Epidermal melanocyte (primary cell): ENCODE measurements around the gene FOXL1.

Experiments
- DNase-seq: peaks from one replicate; pipeline ENCODE4 v3.0.0; 2011; ENCODE audit warnings: low spot score; ENCODE audit not compliant: insufficient read length

FOXL1 gene

DNA sequence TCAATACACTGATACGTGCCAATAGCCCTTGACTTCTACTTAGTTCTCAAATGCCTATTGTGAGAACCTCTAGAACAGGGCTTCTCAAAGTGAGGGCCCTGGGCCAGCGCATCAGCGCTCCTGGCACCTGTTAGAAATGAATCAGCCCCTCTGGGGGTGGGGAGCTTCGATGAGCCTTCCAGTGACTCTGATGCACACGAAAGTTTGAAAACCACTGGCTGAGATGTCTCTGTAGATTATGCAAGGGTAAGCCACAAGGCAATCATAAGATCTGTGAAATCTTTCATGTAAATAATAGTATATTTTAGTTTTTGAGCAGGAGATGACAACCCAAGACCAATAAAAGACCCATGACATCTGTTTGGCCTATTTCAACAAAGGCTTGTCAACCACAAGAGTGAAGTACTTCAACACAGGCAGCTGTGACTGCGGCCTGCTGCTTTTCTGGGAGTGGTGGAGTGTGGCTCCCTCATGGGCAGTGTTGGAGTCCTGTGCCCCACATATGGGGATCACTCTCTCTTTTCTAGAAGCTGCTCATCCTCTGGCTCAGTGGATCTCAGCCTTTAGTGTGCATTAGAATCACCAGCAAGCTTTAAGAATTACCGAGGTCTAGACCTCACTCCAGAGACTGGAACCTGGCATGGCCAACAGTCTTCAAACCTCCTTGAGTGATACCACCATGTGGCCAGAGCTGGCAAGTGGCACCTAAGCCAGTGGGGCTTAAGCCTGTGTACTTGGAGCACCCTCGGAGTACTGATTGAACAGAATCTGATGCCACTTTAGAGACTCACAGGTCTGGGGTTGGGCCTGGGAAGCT lies 29.1 kb upstream of the FOXL1 start:
- DNase-seq, result no peak

DNA sequence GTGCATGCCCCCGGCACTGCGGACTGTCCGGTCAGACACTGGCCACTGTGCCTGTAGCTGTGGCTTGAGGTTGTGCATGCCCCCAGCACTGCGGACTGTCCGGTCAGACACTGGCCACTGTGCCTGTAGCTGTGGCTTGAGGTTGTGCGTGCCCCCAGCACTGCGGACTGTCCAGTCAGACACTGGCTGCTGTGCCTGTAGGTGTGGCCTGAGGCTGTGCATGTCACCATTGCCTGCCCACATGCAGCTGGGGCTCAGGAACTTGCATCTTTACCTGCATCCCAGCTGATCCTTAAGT lies 28.5 kb upstream of the FOXL1 start:
- no peak for DNase-seq

GRCh38 chr16:86550281-86550680 lies 28.1 kb upstream of the FOXL1 start:
- DNase-seq, result no peak

- DNase-seq, result no peak
Observed at GRCh38 chr16:86553356-86553755, 25.0 kb upstream of the FOXL1 start.

DNA sequence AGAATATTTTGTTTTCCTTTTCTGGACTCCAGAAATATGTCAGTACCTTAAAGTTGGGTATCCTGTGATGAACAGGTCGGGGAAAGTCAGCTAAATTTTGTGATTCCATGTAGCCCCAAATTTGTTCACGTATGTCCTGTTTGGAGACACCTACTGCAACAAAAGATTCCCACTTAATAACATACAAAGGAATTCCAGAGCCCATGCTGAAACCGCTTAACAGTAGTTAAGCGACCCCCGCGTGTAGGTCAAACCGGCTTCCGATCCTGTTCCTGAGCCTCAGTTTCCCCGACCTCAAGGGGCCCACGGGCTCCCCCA lies 23.8 kb upstream of the FOXL1 start:
- no peak for DNase-seq

GRCh38 chr16:86554917-86555703 lies 23.2 kb upstream of the FOXL1 start, which contains the start of gene MTHFSD:
TSS of gene MTHFSD (minus strand) at chr16:86555235. CDS start at chr16:86555184, 51 bp downstream.
- DNase-seq, result peak; percentile 97

DNA sequence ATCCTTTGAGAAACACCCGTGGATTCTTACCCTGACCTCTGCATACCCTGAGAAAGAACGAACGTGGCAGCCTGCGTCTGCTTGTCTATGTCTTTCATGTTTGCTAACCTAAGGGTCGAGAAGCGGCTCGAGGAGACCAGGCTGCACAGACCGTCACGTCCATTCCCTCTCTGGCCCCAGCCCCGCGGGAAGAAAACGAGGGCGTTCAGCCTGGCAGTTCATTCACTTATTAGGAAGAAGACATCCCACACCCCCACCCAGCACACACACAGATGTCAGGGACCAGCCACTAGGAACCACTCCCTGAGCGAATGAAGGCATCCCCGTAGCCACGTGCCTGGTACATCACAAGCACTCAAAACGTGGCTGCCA lies 22.7 kb upstream of the FOXL1 start:
- DNase-seq, result no peak

DNA sequence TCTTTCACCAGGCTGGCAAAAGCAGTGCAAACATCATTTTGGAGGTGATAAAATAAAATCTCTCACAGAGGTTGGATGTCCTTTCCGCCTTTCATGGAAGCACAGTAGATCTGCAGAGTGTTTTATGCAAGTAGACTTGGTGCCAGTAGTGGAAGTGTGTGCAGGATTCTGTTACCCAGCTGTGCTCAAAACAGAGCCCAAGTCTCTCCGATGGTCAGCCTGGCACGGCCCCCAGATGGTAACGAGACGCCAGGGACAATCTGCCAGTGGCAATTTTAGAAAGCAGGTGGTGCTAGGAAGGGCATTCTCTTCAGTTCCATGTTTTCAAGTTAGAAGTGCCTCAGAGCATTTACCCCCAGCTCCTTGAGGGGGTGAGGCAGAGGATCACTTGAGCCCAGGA lies 21.8 kb upstream of the FOXL1 start:
- DNase-seq, result no peak

DNA sequence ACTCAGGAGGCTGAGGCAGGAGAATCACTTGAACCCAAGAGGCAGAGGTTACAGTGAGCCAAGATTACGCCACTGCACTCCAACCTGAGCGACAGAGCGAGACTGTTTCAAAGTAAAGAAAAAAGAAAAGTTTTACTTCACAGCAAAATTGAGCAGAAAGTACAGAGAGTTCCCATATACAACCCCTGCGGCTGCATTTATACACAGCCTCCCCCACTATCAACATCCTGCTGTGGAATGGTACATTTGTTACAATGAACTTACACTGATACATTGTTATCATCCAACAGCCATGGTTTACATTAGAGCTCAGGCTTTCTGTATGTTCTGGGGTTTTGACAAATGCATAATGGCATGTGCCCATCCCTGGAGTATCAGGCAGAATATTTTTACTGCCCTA lies 20.8 kb upstream of the FOXL1 start:
- no peak for DNase-seq

- no peak for DNase-seq
Observed at GRCh38 chr16:86558355-86559193, 19.8 kb upstream of the FOXL1 start.

GRCh38 chr16:86559802-86560305 lies 18.5 kb upstream of the FOXL1 start:
- DNase-seq, result no peak

DNA sequence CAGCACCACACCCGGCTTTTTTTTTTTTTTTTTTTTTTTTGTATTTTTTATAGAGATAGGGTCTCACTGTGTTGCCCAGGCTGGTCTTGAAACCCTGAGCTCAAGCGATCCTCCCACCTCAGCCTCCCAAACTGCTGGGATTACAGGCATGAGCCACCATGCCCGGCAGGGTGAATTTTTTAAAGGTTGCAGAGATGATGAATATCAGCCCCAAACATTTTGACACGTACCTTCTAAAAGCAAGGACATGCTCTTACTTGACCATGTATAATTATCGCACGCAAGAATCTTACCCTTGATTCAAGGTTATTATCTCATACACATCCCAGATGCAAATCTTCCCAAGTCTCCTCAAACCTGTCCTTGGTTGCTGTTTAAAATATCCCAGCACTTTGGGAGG lies 16.0 kb upstream of the FOXL1 start:
- DNase-seq, result no peak

GRCh38 chr16:86563469-86564345 lies 14.6 kb upstream of the FOXL1 start:
- peak; percentile 83 for DNase-seq

DNA sequence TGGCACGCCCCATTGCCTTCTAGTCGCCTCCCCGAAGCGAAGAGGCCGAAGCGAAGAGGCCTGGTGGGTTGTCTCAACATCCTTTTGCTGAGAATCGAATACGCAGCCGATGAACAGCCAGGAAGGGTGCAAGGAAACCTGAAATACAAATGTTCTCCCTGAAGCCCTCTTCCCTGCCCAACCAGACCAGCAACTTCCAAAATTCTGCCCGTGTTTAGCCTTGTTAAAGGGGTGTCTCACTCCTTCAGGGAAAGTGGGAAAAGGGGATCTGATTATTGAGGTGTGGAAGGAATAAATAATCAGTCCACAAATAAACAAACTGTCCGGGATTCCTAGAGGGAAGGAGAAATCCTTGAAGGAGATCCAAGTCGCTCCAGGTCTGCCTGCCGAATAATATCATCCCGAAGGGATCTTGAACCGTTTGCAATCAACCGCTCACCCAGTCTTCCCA lies 13.1 kb upstream of the FOXL1 start:
- no peak for DNase-seq

GRCh38 chr16:86565644-86566511 lies 12.5 kb upstream of the FOXL1 start:
- no peak for DNase-seq

DNA sequence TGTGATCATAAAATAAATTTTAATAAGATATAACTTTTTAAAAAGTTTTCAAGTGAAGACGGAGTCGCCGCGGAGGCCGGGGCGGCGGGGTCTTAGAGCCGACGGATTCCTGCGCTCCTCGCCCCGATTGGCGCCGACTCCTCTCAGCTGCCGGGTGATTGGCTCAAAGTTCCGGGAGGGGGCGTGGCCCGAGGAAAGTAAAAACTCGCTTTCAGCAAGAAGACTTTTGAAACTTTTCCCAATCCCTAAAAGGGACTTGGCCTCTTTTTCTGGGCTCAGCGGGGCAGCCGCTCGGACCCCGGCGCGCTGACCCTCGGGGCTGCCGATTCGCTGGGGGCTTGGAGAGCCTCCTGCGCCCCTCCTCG lies 11.8 kb upstream of the FOXL1 start, which contains the start of gene FOXC2:
FOXC2 (plus strand) TSS at position 229 of the 365 bp plus-strand sequence. CDS start 507 bp downstream, outside the sequence.
- peak; percentile 92 for DNase-seq

GRCh38 chr16:86566966-86567700 lies 11.2 kb upstream of the FOXL1 start:
- DNase-seq, result no peak

- DNase-seq, result no peak
Observed at GRCh38 chr16:86567701-86568581, 10.4 kb upstream of the FOXL1 start.
